PC-3 (cell line): ENCODE results near the gene UFM1.

ENCODE experiments used
- CTCF ChIP-seq: fragments of 300-600 bp; sonication (generic); conservative IDR thresholded peaks from 2 replicates; pipeline ENCODE4 v1.5.1; 2017; ENCODE audit warnings: antibody characterized with exemption, low read depth, mild to moderate bottlenecking, low read length
- EZH2 ChIP-seq: fragments of 300-600 bp; sonication (generic); IDR thresholded peaks from one replicate; pipeline ENCODE4 v1.6.1; 2017; ENCODE audit warnings: antibody characterized with exemption, mild to moderate bottlenecking, low read length; ENCODE audit not compliant: unreplicated experiment
- EZH2phosphoT487 ChIP-seq: fragments of 300-600 bp; sonication (generic); IDR thresholded peaks from 2 replicates; pipeline ENCODE4 v1.6.1; 2018; ENCODE audit warnings: mild to moderate bottlenecking, antibody characterized with exemption, low read length, borderline replicate concordance

DNA sequence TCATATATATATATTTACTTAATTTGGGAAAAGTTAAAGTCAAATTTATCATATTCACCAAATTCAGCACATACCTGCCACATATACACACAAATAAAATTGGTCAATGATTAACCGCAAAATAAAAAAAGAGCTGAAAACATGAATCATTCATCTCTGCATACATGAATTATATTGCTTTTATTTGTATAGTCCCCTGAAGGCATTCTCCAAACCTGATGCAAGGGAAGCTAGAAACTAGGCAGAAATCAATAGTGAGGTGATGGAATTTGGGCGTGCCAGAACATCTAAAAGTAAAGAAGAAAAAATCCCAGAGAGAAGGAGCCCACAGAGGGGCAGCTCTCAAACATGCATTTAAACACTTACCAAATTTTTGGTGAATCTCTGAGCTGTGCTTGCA is 60.1 kb downstream of the UFM1 start:
- no peak for TF ChIP-seq CTCF
- no peak for TF ChIP-seq EZH2phosphoT487
- TF ChIP-seq EZH2 = no peak
